T-helper 2 cell (primary cell): ENCODE results near the gene ARID5B.
A peak's percentile ranks its signal among the peaks of the same experiment; 100 is the strongest.

Experiments used
- DNase-seq, 5 experiments: peaks; one replicate each; pipeline versions ENCODE4 v3.0.0 to v3.0.0-alpha.2; 2012 to 2022

Gene ARID5B

DNA sequence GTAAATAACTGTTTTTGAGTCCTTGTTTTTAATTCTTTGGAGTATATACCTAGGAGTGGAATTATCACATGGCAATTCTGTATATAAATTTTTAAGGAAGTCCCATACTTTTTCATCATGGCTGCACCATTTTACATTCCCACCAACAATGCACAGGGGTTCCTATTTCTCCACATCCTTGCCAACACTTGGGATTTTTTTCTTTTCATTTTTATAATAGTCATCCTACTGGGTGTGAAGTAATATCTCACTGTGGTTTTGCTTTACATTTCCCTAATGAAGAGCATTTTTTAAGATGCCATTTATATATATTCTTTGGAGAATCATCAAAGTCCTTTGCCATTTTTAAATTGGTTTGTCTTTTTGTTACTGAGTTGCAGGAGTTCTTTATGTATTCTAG lies 89.7 kb downstream of the ARID5B start:
- no peak for DNase-seq

- DNase-seq = peak in 2 of 5 experiments; percentile 21 to 33
Observed at GRCh38 chr10:61992059-61992460, 90.6 kb downstream of the ARID5B start.

DNA sequence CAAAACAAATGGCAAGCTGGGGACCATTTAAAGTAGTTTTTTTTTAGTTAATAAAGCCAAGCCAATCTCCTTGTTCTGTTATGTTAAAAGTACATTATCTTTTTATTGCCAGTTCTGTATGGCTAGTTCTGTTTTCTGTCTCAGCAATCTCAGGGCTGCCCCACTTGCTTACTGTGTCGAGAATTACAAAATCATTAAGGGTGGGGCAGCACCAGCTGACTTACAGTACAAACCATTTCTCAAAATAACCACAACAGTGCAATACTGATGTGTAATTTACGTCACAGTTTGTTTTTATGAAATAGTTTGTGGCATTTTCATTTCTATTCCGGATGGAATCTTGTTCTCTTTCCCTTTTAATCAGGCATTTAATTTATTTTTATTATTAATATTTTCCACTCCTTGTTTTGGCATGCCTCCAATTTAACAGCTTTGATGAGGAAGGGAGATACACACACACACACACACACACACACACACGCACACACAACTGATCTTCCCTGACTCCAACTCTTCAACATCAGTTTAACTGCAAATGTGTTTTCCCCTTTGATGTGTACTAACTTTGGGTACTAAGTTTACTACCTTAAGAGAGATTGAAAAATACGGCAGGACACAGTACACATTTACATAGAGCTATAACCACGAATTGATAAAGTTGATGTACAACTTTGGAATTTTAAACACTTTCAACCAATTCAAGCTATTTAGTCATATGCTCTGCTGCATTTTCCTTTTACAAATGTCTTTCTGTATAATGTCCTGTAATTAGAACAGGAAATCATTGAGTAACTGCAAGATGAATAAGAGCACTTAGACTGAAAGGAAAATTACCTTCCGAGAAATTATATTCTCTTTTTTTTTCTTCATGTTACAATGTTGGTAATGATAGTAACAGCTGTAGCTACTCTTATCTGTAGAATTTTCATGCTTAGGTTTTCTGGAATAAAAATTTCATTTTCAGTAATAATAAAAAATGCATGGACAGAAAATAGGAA lies 91.5 kb downstream of the ARID5B start:
- DNase-seq = peak in 4 of 5 experiments; percentile 31 to 93 (median 60)

DNA sequence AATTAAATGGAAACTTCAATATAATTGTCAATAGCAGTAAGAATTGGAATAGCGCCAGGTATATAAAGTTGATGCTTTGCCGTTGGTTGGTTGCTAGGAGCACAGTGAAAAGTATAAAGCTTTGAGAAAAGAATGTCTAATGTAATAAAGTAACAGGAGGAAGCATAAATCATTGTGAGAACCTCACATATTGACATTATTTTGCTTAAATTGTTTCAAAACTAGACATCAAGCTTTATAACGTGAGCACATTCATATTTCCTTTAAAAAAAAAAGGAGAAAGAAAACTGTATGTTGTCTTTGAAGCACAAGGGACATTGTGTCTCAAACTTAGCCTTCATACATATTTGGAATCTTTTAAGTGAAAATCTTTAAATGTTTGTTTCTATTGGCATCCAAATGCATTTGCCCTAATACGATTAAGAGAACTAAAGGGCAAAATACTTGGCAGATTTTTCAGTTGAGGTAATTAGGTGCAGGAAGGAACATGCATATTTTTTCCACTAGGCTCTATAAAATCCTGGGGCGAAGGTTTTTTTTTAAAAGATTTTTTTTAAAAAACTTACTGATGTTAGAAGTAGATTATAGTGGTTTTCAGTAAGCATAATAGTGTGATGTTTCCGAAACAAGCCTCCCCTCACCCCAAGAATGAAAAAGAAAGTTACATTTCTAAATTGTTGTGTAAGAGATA lies 92.4 kb downstream of the ARID5B start:
- peak in 2 of 5 experiments; percentile 19 to 78 for DNase-seq

DNA sequence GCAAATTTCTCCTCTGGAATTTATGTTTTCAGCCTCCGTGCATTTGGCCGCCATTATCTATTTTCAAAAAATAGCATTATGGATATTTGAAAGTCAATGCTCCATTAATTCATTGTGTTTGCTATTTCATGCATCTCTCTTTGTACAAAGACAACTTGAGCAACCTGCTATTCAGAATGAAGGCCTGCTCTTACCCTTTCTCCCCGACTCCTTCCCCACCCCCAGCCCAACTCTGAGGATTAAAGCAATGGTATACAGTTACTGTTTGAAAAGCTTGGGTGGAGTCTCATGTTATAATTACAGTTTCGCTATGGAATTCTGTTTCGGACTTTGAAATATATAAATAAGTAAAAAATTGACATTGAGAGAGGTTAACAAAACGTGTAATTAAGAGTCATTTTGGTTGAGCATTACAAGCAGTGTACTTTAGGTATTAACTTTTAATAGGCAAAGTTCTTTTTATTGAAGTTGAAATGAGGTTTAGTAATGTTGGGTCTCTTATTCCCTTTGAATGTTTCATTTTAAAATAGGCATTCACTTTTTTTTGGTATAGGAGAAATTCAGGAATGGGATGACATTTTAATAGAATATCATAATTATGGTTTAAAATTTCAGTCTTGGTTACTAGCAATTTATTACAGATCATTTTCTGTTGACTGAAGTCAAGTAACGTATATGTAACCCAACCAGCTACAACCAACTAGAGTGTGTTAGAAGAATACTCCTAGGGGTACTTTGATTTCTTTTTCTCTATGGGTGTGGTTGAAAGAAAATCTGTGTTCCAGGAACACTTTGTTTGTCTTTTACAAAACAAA lies 93.1 kb downstream of the ARID5B start:
- no peak for DNase-seq

DNA sequence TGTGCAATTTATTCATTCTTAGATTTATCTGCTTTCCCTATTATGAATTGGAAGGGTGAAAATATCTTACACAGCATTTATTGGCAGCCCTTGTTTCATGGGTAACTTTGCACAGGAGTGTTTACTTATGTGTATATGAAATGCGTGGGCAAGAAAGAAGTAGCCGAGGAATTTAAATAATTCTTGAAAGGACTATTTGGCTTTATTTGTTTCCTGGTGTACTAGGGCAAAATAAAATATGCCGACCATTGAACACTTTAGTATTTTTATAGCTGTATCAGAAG lies 93.7 kb downstream of the ARID5B start:
- no peak for DNase-seq

DNA sequence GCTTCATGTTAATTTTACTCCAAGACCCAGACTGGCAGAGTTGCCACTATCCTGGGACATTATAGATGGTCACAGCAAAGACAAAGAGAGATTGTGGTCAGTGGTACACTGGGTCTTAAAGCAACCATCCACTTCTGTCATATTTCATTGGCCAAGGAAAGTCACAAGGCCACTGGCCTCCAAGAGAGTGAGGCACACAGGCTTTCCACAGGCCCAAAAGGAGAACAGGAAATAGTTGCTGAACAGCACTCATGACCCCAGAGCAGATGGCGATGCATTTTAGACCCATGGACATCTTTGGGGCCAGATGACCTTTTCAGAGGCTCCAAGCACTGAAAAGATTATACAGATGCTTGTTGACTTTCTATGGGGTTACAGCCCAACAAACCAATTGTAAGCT lies 97.4 kb downstream of the ARID5B start:
- DNase-seq = no peak

GRCh38 chr10:62000037-62000603 lies 98.6 kb downstream of the ARID5B start:
- no peak for DNase-seq

GRCh38 chr10:62000726-62001125 lies 99.2 kb downstream of the ARID5B start:
- peak in 1 of 5 experiments; percentile 43 for DNase-seq

DNA sequence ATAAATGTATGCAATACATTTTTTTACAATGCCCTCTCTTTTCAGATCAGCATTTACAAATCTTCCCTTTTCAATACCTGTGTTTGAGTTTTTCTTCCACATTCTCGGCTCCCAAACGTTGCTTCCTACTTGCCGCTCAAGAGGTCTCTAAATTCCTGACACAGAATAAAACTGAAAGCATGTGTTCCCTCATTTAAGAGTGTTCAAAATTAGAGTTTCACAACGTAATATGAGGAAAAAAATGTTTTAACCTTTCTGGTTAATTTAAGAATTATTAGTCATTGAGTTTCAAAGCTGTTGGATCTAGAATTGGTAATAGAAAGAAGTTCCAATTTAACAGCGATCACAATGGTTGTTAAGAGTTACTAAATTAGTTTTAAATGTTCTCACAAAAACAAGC lies 100.4 kb downstream of the ARID5B start:
- no peak for DNase-seq

GRCh38 chr10:62002753-62003152 lies 101.3 kb downstream of the ARID5B start:
- DNase-seq = no peak

- DNase-seq = no peak
Observed at GRCh38 chr10:62004042-62004441, 102.5 kb downstream of the ARID5B start.

DNA sequence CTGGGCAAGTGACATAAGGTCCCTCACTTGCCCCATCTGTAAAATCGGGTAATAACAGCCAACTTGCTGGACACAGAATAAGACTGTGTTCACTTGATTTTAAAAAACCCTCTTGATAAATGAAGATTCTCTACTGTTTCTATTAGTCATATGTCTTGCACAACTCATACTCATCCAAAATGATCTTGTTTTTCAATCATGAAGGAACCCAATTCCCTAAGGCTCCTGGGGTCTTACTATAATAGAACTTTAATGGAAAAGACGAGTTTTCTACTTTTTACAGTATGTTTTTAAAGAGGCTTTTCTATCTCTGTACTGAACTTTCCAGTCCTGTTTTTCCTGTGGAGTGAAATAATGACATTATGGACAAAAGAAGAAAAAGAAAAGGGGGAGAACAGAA lies 103.8 kb downstream of the ARID5B start:
- DNase-seq = no peak

DNA sequence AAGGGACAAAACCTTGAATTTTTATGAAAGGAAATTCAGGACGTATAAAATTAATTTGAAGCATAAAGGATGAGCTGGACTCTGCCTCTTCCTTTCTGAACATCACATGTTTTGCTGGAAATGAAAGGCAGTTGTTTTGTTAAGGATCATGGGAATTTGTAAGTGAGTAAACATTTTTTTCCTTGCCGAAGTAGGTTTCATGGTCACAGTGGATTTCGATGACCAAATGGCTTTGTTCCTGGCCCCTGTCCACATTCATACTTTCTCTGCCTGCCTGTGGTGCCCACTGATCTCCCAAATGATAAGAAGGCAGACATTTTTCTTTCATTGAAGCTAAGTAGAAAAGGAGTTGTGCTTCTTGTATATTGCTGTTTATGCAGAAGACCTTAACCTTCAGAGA lies 104.2 kb downstream of the ARID5B start:
- DNase-seq = no peak

DNA sequence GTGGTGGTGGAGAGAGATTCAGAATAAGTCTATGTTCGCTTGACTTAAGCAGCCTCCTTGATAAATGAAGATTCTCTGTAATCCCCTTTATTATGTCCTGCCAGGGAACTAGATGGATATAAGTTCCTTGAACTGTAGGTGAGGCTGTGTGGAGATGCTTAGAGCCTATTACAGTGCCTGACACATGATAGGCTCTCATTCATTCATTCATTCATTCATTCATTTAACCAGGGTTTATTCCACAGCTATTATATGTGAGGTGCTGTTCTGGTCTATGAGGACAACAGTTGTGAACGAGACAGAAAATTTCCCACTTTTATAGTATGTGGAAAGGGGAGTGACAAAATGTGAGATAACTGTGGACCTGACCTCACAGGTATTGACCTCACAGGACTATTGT lies 105.6 kb downstream of the ARID5B start:
- DNase-seq = no peak

- no peak for DNase-seq
Observed at GRCh38 chr10:62008196-62008595, 106.7 kb downstream of the ARID5B start.

DNA sequence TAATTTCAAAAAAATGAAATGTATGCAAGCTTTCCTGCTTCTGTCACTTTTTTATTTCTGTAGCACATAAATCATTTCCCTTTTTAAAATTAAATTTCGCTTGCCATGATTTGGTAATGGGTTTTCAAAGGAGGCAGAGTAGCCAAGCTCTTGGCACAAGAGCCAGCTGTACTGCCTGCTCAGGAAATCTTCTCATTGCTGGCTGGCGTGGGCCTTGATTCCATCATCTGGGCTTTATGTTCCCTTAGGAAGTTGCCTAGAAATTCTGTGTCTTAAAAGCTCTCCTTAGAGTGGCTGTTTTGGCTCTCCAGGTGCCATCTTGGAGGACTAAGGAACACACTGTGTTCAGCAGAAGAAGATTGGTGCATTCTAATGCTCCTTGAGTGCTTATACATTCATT lies 107.4 kb downstream of the ARID5B start:
- DNase-seq = no peak

GRCh38 chr10:62010366-62010765 lies 108.9 kb downstream of the ARID5B start:
- DNase-seq = no peak

DNA sequence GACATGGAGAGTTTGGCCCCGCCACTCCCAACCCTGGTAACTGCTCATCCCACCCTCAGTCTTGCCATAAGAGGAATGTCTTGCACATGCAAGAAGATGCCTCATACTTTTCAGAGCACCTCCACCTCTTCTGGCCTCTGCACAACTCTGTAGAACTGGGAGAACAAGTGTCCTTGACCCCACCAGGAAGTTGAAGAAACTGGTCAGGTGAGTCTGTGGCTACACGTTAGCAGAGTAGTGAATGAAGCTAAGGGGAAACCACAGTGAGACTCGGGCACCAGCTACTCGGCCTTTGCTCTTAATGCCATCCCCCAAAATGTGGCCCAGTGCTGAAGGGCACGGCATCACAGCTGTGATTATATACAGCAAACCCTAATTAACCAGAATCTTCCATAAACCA lies 110.1 kb downstream of the ARID5B start:
- no peak for DNase-seq

- DNase-seq = no peak
Observed at GRCh38 chr10:62012318-62012717, 110.8 kb downstream of the ARID5B start.

GRCh38 chr10:62014510-62014909 lies 113.0 kb downstream of the ARID5B start:
- no peak for DNase-seq

GRCh38 chr10:62015994-62016393 lies 114.5 kb downstream of the ARID5B start:
- DNase-seq = no peak
